ENCODE measurements around the gene CD52.
A peak's percentile ranks its signal among the peaks of the same experiment; 100 is the strongest.

Gene CD52

DNA sequence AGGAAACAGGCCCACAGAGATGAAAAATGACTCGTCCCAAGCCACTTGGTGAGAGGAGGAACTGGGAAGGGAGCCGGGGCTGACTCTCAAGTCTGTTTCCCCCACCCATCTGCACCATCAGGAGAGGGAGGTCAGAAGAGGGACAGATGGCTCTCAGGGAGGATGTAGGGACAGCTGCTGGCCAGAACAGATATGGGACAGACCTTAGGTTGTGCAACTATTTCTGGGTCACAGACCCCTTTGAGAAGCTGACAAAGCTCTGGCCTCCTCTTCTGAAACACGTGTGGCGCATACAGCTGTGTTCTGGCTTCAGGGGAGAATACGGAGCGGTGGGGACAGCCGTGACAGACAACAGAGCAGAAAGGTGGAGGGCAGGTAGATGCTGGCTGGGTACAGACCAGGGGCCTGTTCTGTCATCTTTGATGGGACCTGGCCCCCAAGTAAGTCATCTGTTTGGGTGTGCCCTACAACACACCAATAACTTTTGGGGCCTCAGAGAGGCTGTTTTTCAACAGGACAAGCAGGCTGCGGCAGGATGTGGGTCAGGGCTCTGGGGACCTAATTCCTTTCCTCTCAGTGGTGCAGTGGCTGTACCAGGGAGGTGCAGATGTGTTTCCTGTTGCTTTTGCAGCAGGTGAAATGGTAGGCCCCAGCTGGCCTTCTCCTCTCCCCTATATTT lies 30.6 kb upstream of the CD52 start:
- Mint-ChIP-seq H3K9me3 (no peaks in the 10 kb centered on the region), H3K27me3 (ENCODE audit: low read depth) (peaks cover 5% of the 10 kb centered on the region), H3K4me3 (no peak overlapping the region), H3K27ac (peak overlapping the region in 2 of 3 experiments; percentile 4 to 10), H3K4me1 (peaks cover 46% of the 10 kb centered on the region), H3K36me3 (ENCODE audit: low read depth) (no peaks in the 10 kb centered on the region)
- TF ChIP-seq, protein P1, sequence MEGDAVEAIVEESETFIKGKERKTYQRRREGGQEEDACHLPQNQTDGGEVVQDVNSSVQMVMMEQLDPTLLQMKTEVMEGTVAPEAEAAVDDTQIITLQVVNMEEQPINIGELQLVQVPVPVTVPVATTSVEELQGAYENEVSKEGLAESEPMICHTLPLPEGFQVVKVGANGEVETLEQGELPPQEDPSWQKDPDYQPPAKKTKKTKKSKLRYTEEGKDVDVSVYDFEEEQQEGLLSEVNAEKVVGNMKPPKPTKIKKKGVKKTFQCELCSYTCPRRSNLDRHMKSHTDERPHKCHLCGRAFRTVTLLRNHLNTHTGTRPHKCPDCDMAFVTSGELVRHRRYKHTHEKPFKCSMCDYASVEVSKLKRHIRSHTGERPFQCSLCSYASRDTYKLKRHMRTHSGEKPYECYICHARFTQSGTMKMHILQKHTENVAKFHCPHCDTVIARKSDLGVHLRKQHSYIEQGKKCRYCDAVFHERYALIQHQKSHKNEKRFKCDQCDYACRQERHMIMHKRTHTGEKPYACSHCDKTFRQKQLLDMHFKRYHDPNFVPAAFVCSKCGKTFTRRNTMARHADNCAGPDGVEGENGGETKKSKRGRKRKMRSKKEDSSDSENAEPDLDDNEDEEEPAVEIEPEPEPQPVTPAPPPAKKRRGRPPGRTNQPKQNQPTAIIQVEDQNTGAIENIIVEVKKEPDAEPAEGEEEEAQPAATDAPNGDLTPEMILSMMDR (IDR thresholded peaks at IDR 0.05; ENCODE audit: unreplicated experiment in 3 of 3), result no peak

DNA sequence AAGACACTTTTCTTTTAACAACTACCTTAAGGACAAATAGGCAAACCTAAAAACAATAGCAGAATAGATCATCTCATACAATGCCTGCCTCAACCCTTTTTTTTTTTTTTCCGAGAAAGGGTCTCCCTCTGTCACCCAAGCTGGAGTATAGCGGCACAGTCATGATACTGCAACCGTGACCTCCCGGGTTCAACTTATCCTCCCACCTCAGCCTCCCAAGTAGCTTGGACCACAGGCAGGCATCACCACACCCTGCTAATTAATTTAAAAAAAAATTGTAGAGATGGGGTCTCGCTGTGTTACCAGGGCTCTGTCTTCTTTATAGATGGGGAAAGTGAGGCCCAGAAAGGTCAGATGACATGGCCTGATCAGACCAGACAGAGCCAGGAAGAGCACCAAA lies 29.9 kb upstream of the CD52 start:
- Mint-ChIP-seq H3K27ac (peak overlapping the region in 1 of 3 experiments; percentile 10), H3K4me1 (peaks cover 42% of the 10 kb centered on the region), H3K9me3 (no peaks in the 10 kb centered on the region), H3K27me3 (ENCODE audit: low read depth) (peaks cover 3% of the 10 kb centered on the region), H3K36me3 (ENCODE audit: low read depth) (no peaks in the 10 kb centered on the region), H3K4me3 (no peak overlapping the region)
- TF ChIP-seq, protein P1 (IDR thresholded peaks at IDR 0.05; ENCODE audit: unreplicated experiment in 3 of 3), result no peak

GRCh38 chr1:26288311-26288941 lies 29.3 kb upstream of the CD52 start:
- H3K36me3 Mint-ChIP-seq (ENCODE audit: low read depth), result no peaks in the 10 kb centered on the region
- H3K9me3 Mint-ChIP-seq, result no peaks in the 10 kb centered on the region
- peaks cover 36% of the 10 kb centered on the region for H3K4me1 Mint-ChIP-seq
- TF ChIP-seq, protein P1 (IDR thresholded peaks at IDR 0.05; ENCODE audit: unreplicated experiment in 3 of 3), result no peak
- H3K4me3 Mint-ChIP-seq, result no peak overlapping the region
- H3K27me3 Mint-ChIP-seq (ENCODE audit: low read depth), result no peaks in the 10 kb centered on the region
- no peak overlapping the region for H3K27ac Mint-ChIP-seq

GRCh38 chr1:26289158-26290059 lies 28.3 kb upstream of the CD52 start:
- Mint-ChIP-seq H3K27me3 (ENCODE audit: low read depth) (no peaks in the 10 kb centered on the region), H3K4me3 (no peak overlapping the region), H3K9me3 (no peaks in the 10 kb centered on the region), H3K4me1 (peaks cover 31% of the 10 kb centered on the region), H3K27ac (no peak overlapping the region), H3K36me3 (ENCODE audit: low read depth) (no peaks in the 10 kb centered on the region)
- TF ChIP-seq, protein P1 (IDR thresholded peaks at IDR 0.05; ENCODE audit: unreplicated experiment in 3 of 3), result no peak

DNA sequence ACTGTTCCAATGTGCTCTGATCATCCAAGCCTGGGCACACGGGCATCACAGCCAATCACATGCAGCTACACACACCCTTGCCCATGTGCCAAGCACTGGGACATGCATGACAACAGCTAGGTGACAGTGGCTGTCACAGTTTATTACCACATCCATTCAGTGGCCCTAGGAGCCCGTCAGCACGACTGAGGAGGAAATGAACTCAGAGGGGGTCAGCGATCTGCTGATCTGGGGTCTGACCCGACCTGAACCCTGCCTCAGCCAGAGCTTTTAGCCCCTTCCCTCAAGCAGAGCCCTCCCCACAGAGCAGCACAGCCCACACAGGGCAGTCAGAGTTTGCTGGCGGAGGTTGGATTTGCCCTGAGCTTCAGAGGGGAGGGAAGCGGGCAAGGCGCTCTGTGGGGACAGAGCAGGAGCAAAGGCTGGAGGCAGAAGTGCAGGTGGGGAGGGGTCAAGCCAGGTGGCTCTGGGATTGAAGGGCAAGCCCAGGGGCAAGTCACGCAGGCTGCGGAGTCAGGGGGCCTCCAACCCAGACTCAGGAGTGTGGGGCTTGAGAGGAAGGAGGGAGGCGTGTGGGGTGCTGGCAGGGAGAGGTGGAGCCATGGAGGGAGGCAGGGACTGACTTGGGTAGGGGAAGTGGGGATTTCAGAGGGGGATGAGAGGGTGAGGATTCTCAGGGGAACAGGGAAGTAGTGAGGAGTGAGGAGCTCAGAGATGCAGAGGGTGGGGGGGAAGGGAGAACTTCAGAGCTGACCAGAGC lies 27.5 kb upstream of the CD52 start:
- Mint-ChIP-seq H3K9me3 (no peaks in the 10 kb centered on the region), H3K4me3 (no peak overlapping the region), H3K27me3 (ENCODE audit: low read depth) (peaks cover 4% of the 10 kb centered on the region), H3K27ac (peak overlapping the region in 2 of 3 experiments; percentile 43 to 61), H3K4me1 (peaks cover 25% of the 10 kb centered on the region), H3K36me3 (ENCODE audit: low read depth) (peaks cover under 1% of the 10 kb centered on the region)
- TF ChIP-seq, protein P1 (IDR thresholded peaks at IDR 0.05; ENCODE audit: unreplicated experiment in 3 of 3), result no peak
